Measurements from ENCODE around the gene ARHGAP21. TPM values are rescaled to one million over a fixed set of nuclear protein-coding genes. Genes with fewer than 3 reads are reported as not detected.
A peak's percentile ranks its signal among the peaks of the same experiment; 100 is the strongest.

The ARHGAP21 gene
- polyA plus RNA-seq, 1 donor (not counting 4 experiments of a cell fraction or from before 2014, with no cell fraction given): 78.5 TPM

GRCh38 chr10:24556750-24557742 is 166.6 kb downstream of the ARHGAP21 start:
- peak overlapping the region; percentile 26 for H3K4me2 ChIP-seq (ENCODE audit: control insufficient read depth, extremely low read depth, insufficient read depth, low read depth, low read length)
- TF ChIP-seq, protein P1, sequence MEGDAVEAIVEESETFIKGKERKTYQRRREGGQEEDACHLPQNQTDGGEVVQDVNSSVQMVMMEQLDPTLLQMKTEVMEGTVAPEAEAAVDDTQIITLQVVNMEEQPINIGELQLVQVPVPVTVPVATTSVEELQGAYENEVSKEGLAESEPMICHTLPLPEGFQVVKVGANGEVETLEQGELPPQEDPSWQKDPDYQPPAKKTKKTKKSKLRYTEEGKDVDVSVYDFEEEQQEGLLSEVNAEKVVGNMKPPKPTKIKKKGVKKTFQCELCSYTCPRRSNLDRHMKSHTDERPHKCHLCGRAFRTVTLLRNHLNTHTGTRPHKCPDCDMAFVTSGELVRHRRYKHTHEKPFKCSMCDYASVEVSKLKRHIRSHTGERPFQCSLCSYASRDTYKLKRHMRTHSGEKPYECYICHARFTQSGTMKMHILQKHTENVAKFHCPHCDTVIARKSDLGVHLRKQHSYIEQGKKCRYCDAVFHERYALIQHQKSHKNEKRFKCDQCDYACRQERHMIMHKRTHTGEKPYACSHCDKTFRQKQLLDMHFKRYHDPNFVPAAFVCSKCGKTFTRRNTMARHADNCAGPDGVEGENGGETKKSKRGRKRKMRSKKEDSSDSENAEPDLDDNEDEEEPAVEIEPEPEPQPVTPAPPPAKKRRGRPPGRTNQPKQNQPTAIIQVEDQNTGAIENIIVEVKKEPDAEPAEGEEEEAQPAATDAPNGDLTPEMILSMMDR (optimal IDR thresholded peaks at IDR 0.05 in 1 of 3, IDR thresholded peaks at IDR 0.05 in 1 of 3, conservative IDR thresholded peaks at IDR 0.05 in 1 of 3; ENCODE audit: extremely low read depth in 1 of 3, insufficient read depth in 2 of 3, low read length in 3 of 3): peak; percentile 46 to 75 (median 69)
- no peak for TF ChIP-seq EZH2 (IDR thresholded peaks at IDR 0.05; ENCODE audit: low read length)

DNA sequence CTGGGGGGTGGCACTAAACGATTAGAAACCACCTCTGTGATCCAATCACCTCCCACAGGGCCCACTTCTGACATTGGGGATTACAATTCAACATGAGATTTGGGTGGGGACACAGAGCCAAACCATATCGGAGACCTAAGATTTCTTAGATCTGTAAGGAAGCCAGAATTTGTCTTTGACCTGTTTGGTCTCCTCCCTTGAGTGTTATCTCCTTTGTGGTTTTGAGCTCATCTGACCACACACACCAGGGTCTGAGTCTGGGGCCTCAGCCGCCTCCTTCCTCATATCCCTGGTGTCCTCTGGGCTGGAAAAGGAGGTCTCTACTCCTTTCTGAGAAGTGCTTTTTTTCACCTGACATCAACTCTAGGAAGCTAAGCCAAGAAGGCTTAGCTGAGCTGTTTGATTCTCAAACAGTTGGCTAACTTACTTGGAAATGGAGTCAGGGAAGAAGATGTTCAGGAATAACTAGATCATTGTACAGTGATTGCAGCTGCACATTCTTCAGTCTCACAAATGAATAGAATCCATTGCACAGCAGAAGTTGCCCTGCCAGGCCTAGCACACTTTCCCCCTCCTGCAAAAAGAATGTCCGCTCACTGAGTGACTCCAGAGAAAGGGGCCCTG is 167.4 kb downstream of the ARHGAP21 start:
- Histone ChIP-seq H3K4me2 (ENCODE audit: control insufficient read depth, extremely low read depth, insufficient read depth, low read depth, low read length) (no peak overlapping the region), H2AFZ (ENCODE audit: control insufficient read depth, low read length) (no peak overlapping the region), H3K36me3 (ENCODE audit: control insufficient read depth in 2 of 2, extremely low read depth in 1 of 2, insufficient read depth in 2 of 2, low read length in 2 of 2) (no peaks in the 10 kb centered on the region), H3K9me3 (ENCODE audit: control insufficient read depth, low read depth, low read length) (no peaks in the 10 kb centered on the region), H3K79me2 (ENCODE audit: control insufficient read depth, insufficient read depth, low read length) (no peaks in the 10 kb centered on the region), H4K20me1 (ENCODE audit: control insufficient read depth, extremely low read depth, insufficient read depth, low read length) (no peaks in the 10 kb centered on the region), H3K27me3 (ENCODE audit: control insufficient read depth, extremely low read depth, insufficient read depth, low read length) (no peaks in the 10 kb centered on the region), H3K4me3 (ENCODE audit: control insufficient read depth in 2 of 3, extremely low read depth in 1 of 3, insufficient read depth in 2 of 3, low read depth in 1 of 3, low read length in 3 of 3) (no peak overlapping the region), H3K9me1 (ENCODE audit: control insufficient read depth, extremely low read depth, insufficient read depth, low read length) (no peaks in the 10 kb centered on the region), H3K9ac (ENCODE audit: control insufficient read depth, extremely low read depth, insufficient read depth, low read length) (no peak overlapping the region), H3K4me1 (ENCODE audit: control insufficient read depth, extremely low read depth, insufficient read depth, low read length) (peaks cover 28% of the 10 kb centered on the region), H3K27ac (ENCODE audit: control insufficient read depth, insufficient read depth, low read length) (no peak overlapping the region)
- DNase-seq (ENCODE audit: low read depth, low spot score): no peak
- TF ChIP-seq, protein P1 (optimal IDR thresholded peaks at IDR 0.05 in 1 of 3, IDR thresholded peaks at IDR 0.05 in 1 of 3, conservative IDR thresholded peaks at IDR 0.05 in 1 of 3; ENCODE audit: extremely low read depth in 1 of 3, insufficient read depth in 2 of 3, low read length in 3 of 3): no peak
- TF ChIP-seq EZH2 (IDR thresholded peaks at IDR 0.05; ENCODE audit: low read length): no peak
- no peak for FAIRE-seq
- dilution Hi-C loops (cut with MboI; ENCODE audit: extremely low pct_ligation_motif_present, low sequenced_read_pairs): no loop called here

More at GRCh38 chr10:24556750-24557742, 166.6 kb downstream of the ARHGAP21 start:
- Histone ChIP-seq H3K27ac (ENCODE audit: control insufficient read depth, insufficient read depth, low read length) (no peak overlapping the region), H3K9ac (ENCODE audit: control insufficient read depth, extremely low read depth, insufficient read depth, low read length) (no peak overlapping the region), H4K20me1 (ENCODE audit: control insufficient read depth, extremely low read depth, insufficient read depth, low read length) (no peaks in the 10 kb centered on the region), H3K36me3 (ENCODE audit: control insufficient read depth in 2 of 2, extremely low read depth in 1 of 2, insufficient read depth in 2 of 2, low read length in 2 of 2) (no peaks in the 10 kb centered on the region), H3K79me2 (ENCODE audit: control insufficient read depth, insufficient read depth, low read length) (no peaks in the 10 kb centered on the region), H3K9me1 (ENCODE audit: control insufficient read depth, extremely low read depth, insufficient read depth, low read length) (no peaks in the 10 kb centered on the region), H3K4me1 (ENCODE audit: control insufficient read depth, extremely low read depth, insufficient read depth, low read length) (peaks cover 19% of the 10 kb centered on the region), H3K9me3 (ENCODE audit: control insufficient read depth, low read depth, low read length) (no peaks in the 10 kb centered on the region), H2AFZ (ENCODE audit: control insufficient read depth, low read length) (peak overlapping the region; percentile 65), H3K4me3 (ENCODE audit: control insufficient read depth in 2 of 3, extremely low read depth in 1 of 3, insufficient read depth in 2 of 3, low read depth in 1 of 3, low read length in 3 of 3) (no peak overlapping the region), H3K27me3 (ENCODE audit: control insufficient read depth, extremely low read depth, insufficient read depth, low read length) (no peaks in the 10 kb centered on the region)
- FAIRE-seq (peak; percentile 83), DNase-seq (ENCODE audit: low read depth, low spot score) (peak; percentile 58)
- dilution Hi-C loops (cut with MboI; ENCODE audit: extremely low pct_ligation_motif_present, low sequenced_read_pairs): no loop called here
